Stimulated activated CD8-positive, alpha-beta memory T cell treated with anti-CD3 and anti-CD28 coated beads, Interleukin-2, amount 100 ng/mL, for 1 hour (primary cell): ENCODE data around the gene DIPK1A.

ENCODE experiments used
- DNase-seq, 2 donors: peaks; one replicate each; pipeline ENCODE4 v3.0.0-alpha.2; 2020; ENCODE audit warnings: low read depth in 2 of 2

The DIPK1A gene

DNA sequence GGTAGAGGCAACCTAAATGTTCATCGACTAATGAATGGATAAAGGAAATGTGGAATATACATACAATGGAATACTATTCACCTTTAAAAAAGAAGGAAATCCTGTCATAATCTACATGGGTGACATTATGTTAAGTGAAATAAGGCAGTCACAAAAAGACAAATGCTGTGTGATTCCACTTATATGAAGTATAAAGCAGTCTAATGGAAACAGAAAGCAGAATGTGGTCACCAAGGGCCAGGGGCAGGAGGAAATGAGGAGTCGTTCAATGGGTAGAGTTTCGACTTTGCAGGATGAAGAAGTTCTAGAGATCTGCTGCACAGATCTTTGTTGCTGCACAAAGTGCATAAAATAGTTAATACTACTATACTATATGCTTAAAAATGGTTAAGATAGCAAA lies 7.8 kb downstream of the DIPK1A start:
- no peak for DNase-seq

DNA sequence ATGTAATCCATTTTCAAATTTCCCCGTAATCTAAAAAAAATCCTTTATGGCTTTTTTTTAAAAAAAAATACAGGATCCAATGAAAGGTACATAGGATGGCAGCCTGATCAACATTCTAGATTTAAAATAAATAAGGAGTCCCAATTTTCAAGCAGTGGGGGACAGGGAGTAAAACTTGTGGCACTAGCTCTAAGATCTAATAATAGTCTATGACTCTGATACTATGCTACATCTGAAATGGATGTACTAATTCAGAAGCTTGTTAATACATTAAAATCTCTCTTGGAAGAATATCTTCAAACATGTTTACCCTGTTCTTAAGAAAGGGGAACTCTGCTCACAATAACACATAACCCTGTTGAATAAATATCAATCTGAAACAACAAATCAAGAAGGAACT lies 8.5 kb downstream of the DIPK1A start:
- no peak for DNase-seq

DNA sequence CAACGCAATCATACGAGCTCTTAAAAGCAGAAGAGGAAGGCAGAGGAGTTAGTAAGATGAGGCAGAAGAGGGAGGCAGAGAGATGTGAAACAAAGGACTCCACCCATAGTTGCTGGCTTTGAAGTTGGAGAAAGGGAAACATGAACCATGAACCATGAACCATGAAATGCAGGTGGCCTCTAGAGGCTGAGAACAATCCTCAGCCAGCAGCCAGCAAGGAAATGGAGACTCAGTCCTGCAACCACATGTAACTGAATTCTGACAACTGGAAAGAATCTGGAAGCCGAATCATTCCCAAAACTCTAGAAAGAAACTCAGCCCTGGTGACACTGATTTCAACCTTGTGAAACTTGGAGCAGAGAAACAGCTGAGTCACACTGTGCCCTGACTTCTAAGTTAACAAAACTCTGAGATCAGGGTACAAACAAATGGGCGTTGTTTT lies 10.1 kb downstream of the DIPK1A start:
- DNase-seq, result no peak

DNA sequence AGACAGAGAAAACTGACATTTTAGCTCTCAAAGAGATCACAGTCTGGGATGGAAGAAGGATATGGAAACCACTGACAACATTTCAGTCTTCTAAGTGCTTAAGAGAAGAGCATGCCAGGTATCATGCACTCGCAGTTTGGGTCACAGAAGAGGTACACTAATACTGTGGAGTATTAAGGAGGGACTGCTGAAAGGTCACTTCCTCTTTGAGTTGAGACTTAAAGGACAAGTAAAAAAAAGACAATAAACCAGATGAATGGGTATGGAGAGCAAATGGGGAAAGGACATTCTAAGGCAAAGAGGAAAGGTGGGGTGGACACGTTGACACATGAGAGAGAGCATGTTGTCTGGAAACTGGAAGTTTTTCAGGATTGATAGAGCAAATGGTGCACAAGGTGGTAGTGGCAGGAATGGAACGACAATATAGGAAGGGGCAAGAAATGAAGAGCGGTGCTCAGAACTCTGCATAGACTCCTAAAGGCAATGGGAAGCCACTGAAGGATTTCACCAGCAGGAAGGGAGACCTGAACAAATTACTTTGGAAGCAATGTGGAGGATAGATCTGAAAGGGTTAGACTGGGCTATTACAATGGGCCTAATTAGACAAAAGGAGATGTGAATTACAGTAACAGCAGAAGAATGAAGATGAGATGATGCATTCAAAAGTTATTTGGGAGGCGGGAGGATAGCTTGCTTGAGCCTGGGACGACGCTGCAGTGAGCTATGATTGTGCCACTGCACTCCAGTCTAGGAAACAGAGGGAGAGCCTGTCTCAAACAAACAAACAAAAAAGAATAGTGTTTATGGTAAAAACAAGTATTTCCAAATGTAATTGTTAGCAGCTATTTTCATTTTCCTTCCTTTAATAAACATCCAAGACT lies 11.1 kb downstream of the DIPK1A start:
- DNase-seq, result no peak

DNA sequence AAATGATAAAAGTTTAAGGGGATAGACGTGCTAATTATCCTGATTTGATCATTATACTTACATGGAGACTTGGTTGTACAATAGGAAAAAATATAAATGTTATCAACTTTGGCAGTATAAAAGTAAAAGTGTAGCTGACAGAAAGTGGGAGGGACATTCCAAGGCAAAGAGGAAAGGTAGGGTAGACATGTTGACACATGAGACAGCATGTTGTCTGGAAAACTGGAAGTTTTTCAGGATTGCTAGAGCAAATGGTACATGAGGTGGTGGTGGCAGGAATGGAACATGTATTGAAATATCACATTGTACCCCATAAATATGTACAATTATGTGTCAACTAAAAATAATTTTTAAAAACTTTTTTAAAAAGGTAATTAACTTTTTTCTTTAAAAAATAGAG lies 13.2 kb downstream of the DIPK1A start:
- no peak for DNase-seq

DNA sequence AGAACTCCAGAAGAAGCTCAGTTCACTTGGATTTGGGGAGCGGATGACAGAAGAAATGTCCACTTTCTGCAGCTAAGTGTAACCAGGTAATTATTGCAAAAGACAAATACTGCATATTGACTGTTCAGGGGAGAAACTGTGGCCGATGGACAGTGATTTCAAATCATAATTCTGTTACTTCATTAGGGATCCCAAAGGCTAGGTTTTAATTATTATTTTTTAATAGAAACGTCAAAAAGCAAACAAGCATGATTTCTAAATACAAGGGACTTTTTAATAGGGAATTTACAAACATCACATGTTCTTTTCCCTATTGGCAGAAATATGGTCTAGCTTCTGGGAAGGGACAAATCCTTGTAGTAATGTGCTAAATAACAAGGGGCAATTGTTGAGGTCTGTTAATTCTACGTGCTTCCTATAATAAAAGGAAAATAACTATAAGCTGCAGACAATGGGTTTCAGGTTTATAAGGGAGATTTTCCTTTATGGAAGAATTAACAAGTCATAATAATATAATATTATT lies 15.5 kb downstream of the DIPK1A start:
- DNase-seq, result no peak

DNA sequence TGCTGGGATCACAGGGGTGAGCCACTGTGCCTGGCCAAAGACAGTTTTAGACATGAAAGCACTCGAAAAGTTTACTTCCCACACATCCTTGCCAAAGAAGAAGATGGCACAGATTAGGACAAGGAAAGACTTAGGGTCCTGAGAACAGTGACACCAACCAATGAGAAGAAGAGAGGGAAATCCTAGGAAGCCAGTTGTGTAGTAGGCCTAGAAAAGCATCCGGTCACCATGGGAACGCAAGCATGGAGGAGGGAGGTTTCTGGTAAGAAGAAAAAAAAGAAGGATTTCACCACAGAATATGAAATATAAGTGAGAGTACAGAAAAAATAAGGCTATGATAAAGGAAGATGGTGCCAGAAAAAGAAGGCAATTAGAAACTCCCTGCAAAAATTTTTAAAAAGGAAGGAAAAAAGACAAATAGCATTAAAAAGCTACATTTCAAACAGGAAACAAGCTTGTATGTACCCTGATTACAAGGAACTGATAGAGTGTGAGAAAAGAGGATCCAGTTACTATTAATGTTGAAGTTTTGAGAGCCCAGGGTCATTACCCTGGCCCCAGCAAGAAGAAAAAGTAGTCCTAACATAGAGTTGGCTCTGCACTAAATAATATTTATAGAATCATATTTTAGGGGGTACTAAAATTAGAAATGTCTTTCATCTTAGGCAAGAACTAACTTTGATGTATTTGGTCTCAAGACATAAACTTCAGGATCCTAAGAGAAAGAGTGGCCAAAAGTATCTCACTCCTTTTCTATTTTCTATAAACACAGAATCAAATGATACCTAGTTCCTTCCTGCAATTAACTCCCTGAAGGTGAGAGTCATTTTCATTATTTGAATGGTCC lies 16.1 kb downstream of the DIPK1A start:
- no peak for DNase-seq

DNA sequence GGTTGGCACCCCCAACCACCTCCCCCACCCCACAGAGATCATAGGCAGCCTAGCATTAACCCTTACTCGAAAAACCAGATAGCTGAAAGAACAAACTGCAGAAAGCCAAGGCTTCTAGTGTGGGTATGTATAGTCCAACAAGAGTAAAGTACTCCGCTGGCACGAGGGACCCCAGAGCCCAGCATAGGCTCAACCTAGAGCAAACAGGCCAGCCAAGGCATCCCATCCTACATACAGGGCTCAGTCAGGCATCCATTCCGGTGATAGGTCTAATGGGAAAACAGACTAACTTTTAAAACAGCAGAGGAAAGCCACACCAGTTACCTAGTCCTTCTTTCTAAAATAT lies 17.8 kb downstream of the DIPK1A start:
- DNase-seq, result no peak

DNA sequence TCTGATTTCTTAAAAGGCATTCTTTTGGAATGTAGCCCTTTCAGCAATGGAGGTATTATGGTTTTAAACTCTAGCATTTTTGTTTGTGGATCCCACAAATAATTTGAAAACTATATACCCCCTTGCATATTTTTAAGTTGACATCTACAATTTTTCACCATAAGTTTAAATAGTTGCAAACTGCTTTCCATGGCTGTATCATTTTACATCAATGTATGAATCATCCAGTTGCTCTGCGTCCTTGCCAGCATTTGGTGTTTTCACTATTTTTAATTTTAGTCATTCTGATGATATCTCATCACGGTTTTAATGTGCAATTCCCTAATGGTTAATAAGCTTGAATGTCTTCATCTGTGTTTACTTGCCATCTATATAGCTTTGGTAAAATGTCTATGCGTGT lies 20.7 kb downstream of the DIPK1A start:
- DNase-seq, result no peak

DNA sequence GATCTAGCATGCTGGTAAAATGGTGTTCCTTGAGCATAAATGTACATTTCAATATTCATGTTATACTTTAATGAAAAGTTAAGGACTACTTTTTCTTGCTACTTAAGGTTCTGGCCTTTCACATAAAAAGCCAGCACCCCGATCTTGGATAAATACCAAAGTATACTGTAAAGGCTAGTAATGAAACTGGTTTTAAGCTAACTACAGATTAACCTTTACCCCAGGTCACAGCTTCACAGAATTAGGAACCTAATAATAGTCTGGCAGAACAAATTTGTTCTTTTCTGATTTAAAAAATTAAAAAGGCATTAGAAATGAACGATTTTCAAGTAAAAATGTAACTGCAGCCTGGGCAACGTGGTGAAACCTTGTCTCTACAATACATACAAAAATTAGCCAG lies 23.5 kb downstream of the DIPK1A start:
- DNase-seq, result no peak

DNA sequence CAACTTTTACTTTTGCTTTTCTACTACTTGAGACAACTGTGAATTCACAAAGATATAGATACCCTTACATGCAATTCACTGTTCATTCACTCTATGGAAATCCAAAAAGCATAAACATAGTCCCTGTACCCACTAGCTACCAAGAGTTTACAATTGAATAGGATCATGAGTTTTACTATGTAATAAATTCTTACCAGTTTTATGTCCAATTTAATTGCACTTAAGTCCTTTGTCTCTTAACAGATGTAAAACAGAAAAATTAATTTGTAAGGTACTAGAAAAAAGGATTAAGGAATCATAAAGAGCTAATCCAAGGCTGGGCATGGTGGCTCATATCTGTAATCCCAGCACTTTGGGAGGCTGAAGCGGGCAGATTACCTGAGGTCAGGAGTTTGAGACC lies 24.4 kb downstream of the DIPK1A start:
- DNase-seq, result no peak

DNA sequence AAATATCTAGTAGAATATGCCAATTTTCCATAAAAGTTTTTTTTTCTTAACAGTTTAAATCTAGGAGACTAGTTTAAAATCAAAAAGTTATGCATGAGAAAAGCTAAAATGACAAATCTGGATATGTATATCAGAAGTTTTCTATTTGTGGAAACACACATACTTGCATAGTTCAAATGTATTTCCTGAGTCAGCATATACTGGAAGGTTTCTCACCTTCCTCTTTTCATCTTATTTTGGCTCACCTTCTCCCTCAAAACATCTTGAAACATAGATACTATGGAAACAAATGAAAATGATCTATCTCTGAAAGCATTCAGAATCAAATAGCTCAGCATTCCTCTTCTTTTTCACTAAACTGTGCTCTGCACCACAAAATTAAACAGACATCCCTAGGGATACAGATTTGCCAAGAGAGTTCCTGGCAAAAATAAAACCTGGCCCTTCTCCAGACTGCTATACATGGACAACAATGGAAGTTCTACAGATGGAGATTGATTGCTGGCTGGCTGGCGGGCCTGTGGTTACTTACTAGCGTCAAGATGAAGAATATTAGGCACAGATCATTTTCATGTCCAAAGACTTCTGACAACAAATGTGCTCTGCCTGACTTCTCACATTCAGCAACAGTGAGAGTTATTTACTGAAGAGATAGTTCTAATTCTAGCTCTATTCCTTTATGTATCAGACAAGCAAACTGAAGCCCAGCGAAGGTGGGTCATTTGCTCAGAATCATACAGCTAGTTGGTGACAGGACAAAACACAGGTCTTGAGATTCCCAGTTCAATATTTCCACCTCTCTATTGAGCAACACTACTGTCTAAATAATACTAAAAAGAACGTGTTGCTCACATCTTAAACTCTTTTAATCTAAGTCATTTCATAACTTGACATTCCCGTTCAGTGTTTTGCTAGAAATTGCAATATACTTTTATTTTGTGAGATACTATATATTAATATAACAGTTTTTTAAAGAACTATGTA lies 26.6 kb downstream of the DIPK1A start:
- no peak for DNase-seq

DNA sequence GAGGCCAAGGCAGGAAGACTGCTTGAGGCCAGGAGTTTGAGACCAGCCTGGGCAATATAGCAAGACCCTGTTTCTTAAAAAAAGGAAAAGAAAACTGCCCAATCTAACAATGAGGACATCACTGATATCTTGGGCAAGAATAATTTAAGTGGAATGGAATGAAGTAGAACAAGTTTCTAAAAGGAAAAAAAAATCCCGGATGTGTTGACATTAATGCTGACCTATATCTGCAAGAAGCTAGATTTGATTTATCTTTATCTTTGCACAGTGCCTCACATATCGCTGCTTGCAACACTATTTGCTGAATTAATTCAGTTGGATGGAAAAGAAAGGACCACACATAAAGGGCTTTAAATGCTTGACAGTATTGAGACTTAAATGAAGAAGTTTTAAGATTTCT lies 27.8 kb downstream of the DIPK1A start:
- no peak for DNase-seq

DNA sequence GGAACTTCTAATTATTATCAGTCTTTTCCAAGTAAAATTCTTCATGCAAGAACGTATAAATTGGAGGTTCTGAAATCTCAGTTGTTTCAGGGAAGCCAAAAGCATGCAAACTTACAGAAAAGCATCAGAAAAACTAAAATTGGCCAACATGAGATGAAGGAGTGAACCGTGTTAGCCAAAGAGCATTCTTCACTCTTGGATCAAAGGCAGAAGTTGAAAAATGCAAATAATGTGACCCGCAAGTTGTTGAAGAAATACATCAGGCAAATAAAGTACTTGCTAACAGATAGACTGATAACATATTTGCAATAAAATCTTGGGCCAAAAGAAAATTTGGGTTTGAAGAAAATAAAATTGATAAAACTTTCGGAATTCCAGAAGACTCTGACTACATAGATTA lies 29.6 kb downstream of the DIPK1A start:
- no peak for DNase-seq

DNA sequence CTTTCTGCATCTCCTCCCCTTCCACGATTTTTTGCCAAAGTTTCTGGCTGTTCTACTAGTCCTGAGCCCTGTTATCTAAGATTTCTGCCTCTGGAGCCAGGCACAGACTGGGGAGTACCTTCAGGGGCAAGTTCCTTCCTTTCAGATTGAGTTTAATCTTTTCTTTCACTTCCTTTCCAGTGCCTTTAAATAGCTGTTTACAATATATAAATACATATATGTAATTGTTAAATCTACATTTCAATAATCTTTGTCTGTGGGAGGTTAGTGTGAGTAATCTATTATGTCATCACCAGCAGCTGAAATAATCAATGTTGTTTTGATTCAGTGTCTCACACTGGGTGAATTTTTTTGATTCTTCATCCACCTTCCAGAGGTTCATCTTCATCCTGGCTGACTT lies 31.8 kb downstream of the DIPK1A start:
- no peak for DNase-seq

DNA sequence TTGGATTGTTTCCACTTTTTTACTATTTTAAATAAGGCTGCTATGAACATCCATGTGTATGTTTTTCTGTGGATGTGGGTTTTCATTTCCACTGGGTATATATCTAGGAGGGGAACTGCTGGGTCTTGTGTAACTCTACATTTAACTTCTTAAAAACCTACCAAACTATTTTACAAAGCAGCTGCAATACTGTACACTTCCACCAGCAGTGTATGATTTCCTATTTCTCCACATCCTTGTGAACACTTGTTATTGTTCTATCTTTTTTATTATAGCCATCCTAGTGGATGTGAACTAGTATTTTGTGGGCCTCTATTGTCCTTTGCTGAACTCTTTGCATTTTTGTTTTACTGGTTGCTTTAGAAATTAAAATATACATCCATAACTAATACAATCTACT lies 33.4 kb downstream of the DIPK1A start:
- no peak for DNase-seq

DNA sequence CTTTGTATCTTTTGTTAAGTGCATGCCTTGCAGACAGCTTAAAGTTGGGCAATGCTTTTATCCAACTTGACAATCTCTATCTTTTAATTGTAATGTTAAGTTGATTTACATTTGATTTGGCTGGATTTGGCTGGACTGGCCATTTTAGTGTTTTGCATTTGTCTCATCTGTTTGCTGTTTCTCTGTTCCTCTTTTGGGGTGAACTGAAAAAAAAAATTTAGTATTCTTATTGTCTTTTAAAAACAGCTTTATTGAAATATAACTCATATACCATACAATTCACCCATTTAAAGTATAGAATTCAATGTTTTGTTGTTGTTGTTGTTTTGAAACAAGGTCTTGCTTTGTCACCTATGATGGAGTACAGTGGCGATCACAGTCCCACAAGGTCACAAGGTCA lies 34.4 kb downstream of the DIPK1A start:
- no peak for DNase-seq

DNA sequence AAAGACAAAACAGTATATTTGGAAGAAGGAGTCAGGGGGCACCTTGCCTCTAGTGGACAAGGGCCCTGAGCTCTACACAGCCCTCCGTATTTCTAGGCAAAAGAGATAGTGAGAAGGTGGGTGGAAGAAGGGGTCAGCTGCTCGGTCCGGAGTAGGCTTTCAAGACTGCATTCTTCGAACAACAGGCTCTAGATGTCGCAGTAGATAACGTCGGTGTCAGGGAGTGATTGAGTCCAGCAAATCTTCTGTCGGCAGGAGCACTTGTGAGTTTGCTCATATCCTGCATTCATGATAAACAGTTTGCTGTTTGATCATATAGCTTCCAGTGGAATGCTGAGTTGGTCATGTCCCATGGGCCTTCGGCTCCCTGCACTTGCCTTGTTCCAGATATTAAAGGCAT lies 36.8 kb downstream of the DIPK1A start:
- no peak for DNase-seq

DNA sequence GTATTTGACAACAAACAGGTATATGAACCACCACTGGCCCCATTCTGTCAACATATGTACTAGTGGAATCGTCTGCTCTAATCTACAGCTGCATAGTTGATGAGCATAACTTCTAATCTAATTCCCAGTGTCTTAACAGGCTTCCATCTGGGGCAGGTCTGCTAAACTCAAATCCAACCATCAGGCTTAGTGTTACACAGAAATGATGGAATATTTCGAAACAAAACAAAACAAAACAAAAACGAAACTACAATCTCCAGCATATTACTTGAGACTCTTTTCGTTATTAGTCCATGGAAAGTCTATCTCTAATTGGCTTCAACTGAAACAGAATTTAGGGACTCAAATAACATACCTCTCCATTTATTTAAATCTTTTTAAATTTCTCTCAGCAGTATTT lies 37.6 kb downstream of the DIPK1A start:
- no peak for DNase-seq

DNA sequence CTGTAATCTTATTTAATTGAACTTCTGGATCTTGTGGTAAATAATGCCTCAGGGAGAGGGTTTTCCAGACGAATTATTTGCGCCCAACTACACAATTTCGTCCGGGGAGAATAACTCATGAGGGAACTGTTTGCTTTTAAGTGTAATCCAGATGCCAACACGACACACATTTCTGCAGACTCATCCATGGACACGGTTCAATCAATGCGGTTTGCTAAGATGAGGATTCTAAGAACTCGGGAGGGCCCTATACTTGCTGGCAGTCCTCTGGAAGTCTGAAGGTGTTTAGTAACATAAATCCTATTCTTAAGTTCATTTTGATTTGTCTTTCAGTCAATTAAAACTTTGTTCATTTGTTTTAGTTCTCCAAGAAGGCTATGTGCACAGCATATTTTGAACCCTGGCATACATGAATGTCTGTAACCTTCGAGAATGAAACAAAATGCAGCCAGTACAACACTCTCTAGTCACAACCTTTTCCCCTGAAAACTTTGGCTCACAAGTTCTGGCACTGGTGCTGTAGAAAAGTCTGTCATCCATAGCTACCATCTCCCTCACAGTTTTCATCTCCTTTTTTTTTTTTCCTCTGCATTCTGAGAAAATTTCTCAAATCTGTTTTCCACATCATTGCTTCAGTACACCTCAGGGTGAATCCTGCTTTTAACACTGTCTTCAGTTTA lies 38.8 kb downstream of the DIPK1A start:
- no peak for DNase-seq
